ENCODE data around the gene TMEM126B.

Gene TMEM126B

GRCh38 chr11:85672105-85672902, 43.9 kb downstream of the TMEM126B start:
- no peaks in the 10 kb centered on the region for H3K36me3 Mint-ChIP-seq (ENCODE audit: insufficient read depth)
- no peak overlapping the region for H3K27ac Mint-ChIP-seq (ENCODE audit: low read depth)
- H3K27me3 Mint-ChIP-seq: no peaks in the 10 kb centered on the region
- no peak for ATAC-seq (replicated peaks; ENCODE audit: extremely low read depth, poor library complexity, severe bottlenecking)
- no peaks in the 10 kb centered on the region for H3K4me1 Mint-ChIP-seq
- DNase-seq (ENCODE audit: low spot score in 2 of 2): no peak
- H3K9me3 Mint-ChIP-seq: no peaks in the 10 kb centered on the region
- H3K4me3 Mint-ChIP-seq: no peak overlapping the region

GRCh38 chr11:85673393-85673792, 45.0 kb downstream of the TMEM126B start:
- Mint-ChIP-seq H3K27ac (ENCODE audit: low read depth) (no peak overlapping the region), H3K9me3 (no peaks in the 10 kb centered on the region), H3K36me3 (ENCODE audit: insufficient read depth) (no peaks in the 10 kb centered on the region), H3K27me3 (no peaks in the 10 kb centered on the region), H3K4me3 (no peak overlapping the region), H3K4me1 (no peaks in the 10 kb centered on the region)
- ATAC-seq (replicated peaks; ENCODE audit: extremely low read depth, poor library complexity, severe bottlenecking): no peak
- no peak for DNase-seq (ENCODE audit: low spot score in 2 of 2)

- peaks cover 2% of the 10 kb centered on the region for H3K36me3 Mint-ChIP-seq (ENCODE audit: insufficient read depth)
- H3K4me3 Mint-ChIP-seq: no peak overlapping the region
- ATAC-seq (replicated peaks; ENCODE audit: extremely low read depth, poor library complexity, severe bottlenecking): no peak
- H3K4me1 Mint-ChIP-seq: peaks cover 22% of the 10 kb centered on the region
- no peaks in the 10 kb centered on the region for H3K9me3 Mint-ChIP-seq
- no peak for DNase-seq (ENCODE audit: low spot score in 2 of 2)
- H3K27me3 Mint-ChIP-seq: no peaks in the 10 kb centered on the region
- H3K27ac Mint-ChIP-seq (ENCODE audit: low read depth): no peak overlapping the region
Observed at GRCh38 chr11:85679576-85679975, 51.2 kb downstream of the TMEM126B start.

GRCh38 chr11:85680897-85681296, 52.5 kb downstream of the TMEM126B start:
- H3K4me3 Mint-ChIP-seq: no peak overlapping the region
- H3K4me1 Mint-ChIP-seq: peaks cover 22% of the 10 kb centered on the region
- H3K9me3 Mint-ChIP-seq: no peaks in the 10 kb centered on the region
- H3K27me3 Mint-ChIP-seq: no peaks in the 10 kb centered on the region
- H3K27ac Mint-ChIP-seq (ENCODE audit: low read depth): no peak overlapping the region
- DNase-seq (ENCODE audit: low spot score in 2 of 2): no peak
- ATAC-seq (replicated peaks; ENCODE audit: extremely low read depth, poor library complexity, severe bottlenecking): no peak
- H3K36me3 Mint-ChIP-seq (ENCODE audit: insufficient read depth): peaks cover 3% of the 10 kb centered on the region

- no peaks in the 10 kb centered on the region for H3K9me3 Mint-ChIP-seq
- H3K4me3 Mint-ChIP-seq: peak overlapping the region; percentile 80
- ATAC-seq (replicated peaks; ENCODE audit: extremely low read depth, poor library complexity, severe bottlenecking): peak; percentile 75
- peaks cover 3% of the 10 kb centered on the region for H3K36me3 Mint-ChIP-seq (ENCODE audit: insufficient read depth)
- peak in 1 of 2 donors; percentile 29 for DNase-seq (ENCODE audit: low spot score in 2 of 2)
- peaks cover 22% of the 10 kb centered on the region for H3K4me1 Mint-ChIP-seq
- H3K27ac Mint-ChIP-seq (ENCODE audit: low read depth): peak overlapping the region; percentile 12
- H3K27me3 Mint-ChIP-seq: no peaks in the 10 kb centered on the region
Observed at GRCh38 chr11:85682330-85683305, 54.2 kb downstream of the TMEM126B start.

GRCh38 chr11:85685125-85685819, 56.9 kb downstream of the TMEM126B start:
- Mint-ChIP-seq H3K4me1 (peaks cover 22% of the 10 kb centered on the region), H3K36me3 (ENCODE audit: insufficient read depth) (peaks cover 7% of the 10 kb centered on the region), H3K27me3 (no peaks in the 10 kb centered on the region), H3K27ac (ENCODE audit: low read depth) (no peak overlapping the region), H3K4me3 (peak overlapping the region; percentile 22), H3K9me3 (no peaks in the 10 kb centered on the region)
- no peak for ATAC-seq (replicated peaks; ENCODE audit: extremely low read depth, poor library complexity, severe bottlenecking)
- DNase-seq (ENCODE audit: low spot score in 2 of 2): no peak

- Mint-ChIP-seq H3K27me3 (no peaks in the 10 kb centered on the region), H3K36me3 (ENCODE audit: insufficient read depth) (peaks cover 9% of the 10 kb centered on the region), H3K4me3 (peak within 1 kb of the TSS; percentile 22), H3K9me3 (no peaks in the 10 kb centered on the region), H3K4me1 (peaks cover 22% of the 10 kb centered on the region), H3K27ac (ENCODE audit: low read depth) (no peak within 1 kb of the TSS)
- no peak for ATAC-seq (replicated peaks; ENCODE audit: extremely low read depth, poor library complexity, severe bottlenecking)
- DNase-seq (ENCODE audit: low spot score in 2 of 2): no peak
Observed at GRCh38 chr11:85685820-85686459, 57.5 kb downstream of the TMEM126B start, which contains the start of gene CCDC89. CCDC89 (minus strand) TSS chr11:85686195; CDS start chr11:85686130, 65 bp downstream.
